HepG2 (cell line): Measurements from ENCODE around the gene SEC14L2. TPM values are rescaled to one million over a fixed set of nuclear protein-coding genes. Genes with fewer than 3 reads are reported as not detected.

ENCODE experiments used
- ATF7 ChIP-seq, 2 experiments: fragments of 450-650 bp in 1 of 2; sonication (generic) in 1 of 2; formaldehyde crosslinking in 1 of 2; IDR thresholded peaks; 2 replicates each; pipeline versions ENCODE4 v1.4.0 to v1.6.1; 2016 to 2020; ENCODE audit warnings: antibody characterized with exemption in 1 of 2, mild to moderate bottlenecking in 1 of 2, missing genetic modification reagents in 1 of 2
- CERS6 ChIP-seq: sonication (generic); formaldehyde crosslinking; IDR thresholded peaks from 2 replicates; pipeline ENCODE4 v1.5.0; 2020; ENCODE audit warnings: missing genetic modification reagents
- GPBP1L1 ChIP-seq: sonication (generic); formaldehyde crosslinking; IDR thresholded peaks from 2 replicates; pipeline ENCODE4 v1.5.0; 2020; ENCODE audit warnings: mild to moderate bottlenecking, missing genetic modification reagents
- HOXD1 ChIP-seq: sonication (generic); formaldehyde crosslinking; IDR thresholded peaks from 2 replicates; pipeline ENCODE4 v1.5.0; 2020; ENCODE audit warnings: missing genetic modification reagents
- MAFK ChIP-seq, 2 experiments: IDR thresholded peaks in 1 of 2; conservative IDR thresholded peaks in 1 of 2; 2 replicates each; pipeline ENCODE4 v1.6.1; 2011; ENCODE audit warnings: improper control_type of control experiment in 2 of 2, low read length in 2 of 2
- MED8 ChIP-seq: sonication (generic); formaldehyde crosslinking; IDR thresholded peaks from 2 replicates; pipeline ENCODE4 v1.8.1; 2023; ENCODE audit warnings: mild to moderate bottlenecking, missing genetic modification reagents; ENCODE audit not compliant: insufficient replicate concordance
- MEIS1 ChIP-seq: sonication (generic); formaldehyde crosslinking; IDR thresholded peaks from 2 replicates; pipeline ENCODE4 v1.9.0; 2021; ENCODE audit warnings: mild to moderate bottlenecking, missing genetic modification reagents, moderate library complexity, borderline replicate concordance
- MTF2 ChIP-seq: sonication (generic); formaldehyde crosslinking; IDR thresholded peaks from 2 replicates; pipeline ENCODE4 v1.5.0; 2020; ENCODE audit warnings: missing genetic modification reagents, borderline replicate concordance
- NBN ChIP-seq: fragments of 450-650 bp; conservative IDR thresholded peaks from 2 replicates; pipeline ENCODE4 v1.6.1; 2017
- NFIB ChIP-seq: sonication (generic); formaldehyde crosslinking; IDR thresholded peaks from 2 replicates; pipeline ENCODE4 v1.9.0; 2021; ENCODE audit warnings: missing genetic modification reagents, mild to moderate bottlenecking, borderline replicate concordance
- NR2F6 ChIP-seq, 2 experiments: IDR thresholded peaks; 2 replicates each; pipeline ENCODE4 v1.6.1; 2016; ENCODE audit warnings: antibody characterized with exemption in 1 of 2, mild to moderate bottlenecking in 1 of 2
- PCBP1 ChIP-seq: fragments of 200-400 bp; formaldehyde crosslinking; IDR thresholded peaks from 2 replicates; pipeline ENCODE4 v1.6.1; 2017; ENCODE audit warnings: mild to moderate bottlenecking, low read depth, low read length, borderline replicate concordance
- PCBP2 ChIP-seq: fragments of 200-400 bp; formaldehyde crosslinking; optimal IDR thresholded peaks from 2 replicates; pipeline ENCODE3; 2018; ENCODE audit warnings: low read length, low read depth; ENCODE audit not compliant: poor library complexity, severe bottlenecking
- POLR2A ChIP-seq, 2 experiments: IDR thresholded peaks; 2 replicates each; pipeline ENCODE4 v1.6.1; 2011; ENCODE audit warnings: low read depth in 2 of 2, low read length in 2 of 2, mild to moderate bottlenecking in 1 of 2, moderate library complexity in 1 of 2; ENCODE audit not compliant: insufficient read depth in 1 of 2
- REL ChIP-seq: sonication (generic); formaldehyde crosslinking; conservative IDR thresholded peaks from 2 replicates; pipeline ENCODE4 v1.8.0; 2022; ENCODE audit warnings: mild to moderate bottlenecking, missing genetic modification reagents, moderate library complexity
- RFX3 ChIP-seq: IDR thresholded peaks from 2 replicates; pipeline ENCODE4 v1.6.1; 2016; ENCODE audit warnings: missing biosample characterization, missing genetic modification reagents
- SP1 ChIP-seq, 2 experiments: fragments of 450-650 bp in 1 of 2; sonication (generic) in 1 of 2; formaldehyde crosslinking in 1 of 2; IDR thresholded peaks; 2 replicates each; pipeline versions ENCODE4 v1.4.0 to v1.6.1; 2016 to 2020; ENCODE audit warnings: missing genetic modification reagents in 1 of 2
- SP140L ChIP-seq: sonication (generic); formaldehyde crosslinking; IDR thresholded peaks from 2 replicates; pipeline ENCODE4 v1.4.0; 2020; ENCODE audit warnings: missing genetic modification reagents, borderline replicate concordance
- ZNF563 ChIP-seq: sonication (generic); formaldehyde crosslinking; IDR thresholded peaks from 2 replicates; pipeline ENCODE4 v1.8.0; 2022; ENCODE audit warnings: mild to moderate bottlenecking, moderate library complexity, missing genetic modification reagents
- ZNF674 ChIP-seq: sonication (generic); formaldehyde crosslinking; IDR thresholded peaks from 2 replicates; pipeline ENCODE4 v1.5.0; 2020; ENCODE audit warnings: low read depth, mild to moderate bottlenecking, missing genetic modification reagents
- ZNF703 ChIP-seq: sonication (generic); formaldehyde crosslinking; IDR thresholded peaks from 2 replicates; pipeline ENCODE4 v1.5.1; 2020; ENCODE audit warnings: missing genetic modification reagents, mild to moderate bottlenecking, moderate library complexity, borderline replicate concordance
- ZUFSP ChIP-seq: sonication (generic); formaldehyde crosslinking; IDR thresholded peaks from 2 replicates; pipeline ENCODE4 v1.9.0; 2021; ENCODE audit warnings: missing genetic modification reagents, mild to moderate bottlenecking, borderline replicate concordance
- polyA plus RNA-seq, 8 experiments: library from polyadenylated mRNA; depleted of rRNA in 3 of 8; stranded (reverse) in 7 of 8; unstranded in 1 of 8; fragments of >200 nt; fragmentation: Illumina TruSeq in 4 of 8; extraction: Trizol in 4 of 8; gene quantifications; 2 replicates each; pipeline versions ENCODE4 v1.2.1 to v1.2.3, GENCODE V29; 2011 to 2016; ENCODE audit warnings: low read depth in 4 of 8, missing spikeins in 1 of 8, mixed read lengths in 1 of 8; ENCODE audit not compliant: insufficient read depth in 1 of 8
- total RNA-seq, 5 experiments: library from RNA; depleted of rRNA; stranded (reverse); fragments of >200 nt; fragmentation: Illumina TruSeq; extraction: Trizol; gene quantifications; 2 replicates each; pipeline ENCODE4 v1.2.3, GENCODE V29; 2016; ENCODE audit warnings: low read depth in 1 of 5
- TF ChIP-seq, protein P1 (sequence below): sonication (generic); formaldehyde crosslinking; IDR thresholded peaks from 2 replicates; pipeline ENCODE4 v1.4.0; 2020; ENCODE audit warnings: missing genetic modification reagents

The SEC14L2 gene
- total and polyA plus RNA-seq, 2 of the 13 experiments (the other 11 are each of a cell fraction or from before 2014, with no cell fraction given): 4.1 to 5.1 TPM

DNA sequence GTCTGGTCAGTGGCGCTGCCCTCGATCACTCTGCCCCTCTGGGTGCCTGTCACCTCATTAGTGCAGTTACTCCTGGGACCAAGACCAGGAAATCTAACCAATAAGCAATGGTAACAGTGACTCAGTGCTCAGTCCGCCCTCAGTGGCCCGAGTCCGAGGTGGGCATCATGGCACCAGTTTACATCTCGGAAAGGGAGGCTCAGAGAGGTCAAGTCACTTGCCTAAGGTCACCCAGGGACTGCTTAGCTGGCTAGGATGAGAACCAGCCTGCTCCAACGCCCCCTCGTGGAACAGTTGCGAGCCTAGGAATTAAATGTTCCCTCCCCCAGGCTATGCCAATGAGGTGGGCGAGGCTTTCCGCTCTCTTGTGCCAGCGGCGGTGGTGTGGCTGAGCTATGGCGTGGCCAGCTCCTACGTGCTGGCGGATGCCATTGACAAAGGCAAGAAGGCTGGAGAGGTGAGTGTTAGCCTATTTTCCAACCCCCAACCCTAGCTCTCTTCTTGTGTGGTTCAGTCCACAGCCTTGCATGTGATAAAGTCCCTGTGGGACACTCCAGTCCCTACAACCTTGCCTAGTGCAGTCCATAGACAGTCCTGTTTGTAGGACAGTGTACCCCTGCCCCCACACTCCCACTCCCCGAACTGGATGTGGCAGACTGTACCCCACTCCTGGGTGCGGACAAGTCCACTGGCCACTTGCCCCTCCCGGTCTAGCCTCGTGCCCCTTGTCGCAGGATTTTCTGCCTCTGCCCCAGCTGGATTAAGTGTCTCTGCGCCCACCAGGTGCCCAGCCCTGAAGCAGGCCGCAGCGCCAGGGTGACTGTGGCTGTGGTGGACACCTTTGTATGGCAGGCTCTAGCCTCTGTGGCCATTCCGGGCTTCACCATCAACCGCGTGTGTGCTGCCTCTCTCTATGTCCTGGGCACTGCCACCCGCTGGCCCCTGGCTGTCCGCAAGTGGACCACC lies 29.9 kb downstream of the SEC14L2 start (continued):
- TF ChIP-seq HOXD1 (no peak), POLR2A (IDR thresholded peaks at IDR 0.05; ENCODE audit: insufficient read depth in 1 of 2, low read depth in 2 of 2, low read length in 2 of 2) (no peak), GPBP1L1 (CRISPR knock-in tag) (no peak), ZNF563 (no peak), ZUFSP (CRISPR knock-in tag) (no peak), REL (no peak), ZNF703 (CRISPR knock-in tag) (no peak), PCBP2 (no peak), NBN (no peak), CERS6 (CRISPR knock-in tag) (no peak), ZNF674 (CRISPR knock-in tag) (no peak), MEIS1 (CRISPR knock-in tag) (no peak), SP1 (IDR thresholded peaks at IDR 0.05) (no peak), SP1 (CRISPR knock-in tag; IDR thresholded peaks at IDR 0.05) (no peak), SP140L (no peak), RFX3 (CRISPR knock-in tag) (no peak), NR2F6 (IDR thresholded peaks at IDR 0.05) (peak; percentile 34; the same call in 1 of the 2 replicates), NR2F6 (CRISPR knock-in tag; IDR thresholded peaks at IDR 0.05) (peak; percentile 47; the same call in 1 of the 2 replicates), MAFK (conservative IDR thresholded peaks at IDR 0.05 in 1 of 2, IDR thresholded peaks at IDR 0.05 in 1 of 2; ENCODE audit: low read length in 2 of 2) (no peak), PCBP1 (no peak), ATF7 (IDR thresholded peaks at IDR 0.05) (no peak), ATF7 (CRISPR knock-in tag; IDR thresholded peaks at IDR 0.05) (no peak), NFIB (no peak), MTF2 (CRISPR knock-in tag) (no peak), MED8 (CRISPR knock-in tag) (no peak)
- TF ChIP-seq, protein P1, sequence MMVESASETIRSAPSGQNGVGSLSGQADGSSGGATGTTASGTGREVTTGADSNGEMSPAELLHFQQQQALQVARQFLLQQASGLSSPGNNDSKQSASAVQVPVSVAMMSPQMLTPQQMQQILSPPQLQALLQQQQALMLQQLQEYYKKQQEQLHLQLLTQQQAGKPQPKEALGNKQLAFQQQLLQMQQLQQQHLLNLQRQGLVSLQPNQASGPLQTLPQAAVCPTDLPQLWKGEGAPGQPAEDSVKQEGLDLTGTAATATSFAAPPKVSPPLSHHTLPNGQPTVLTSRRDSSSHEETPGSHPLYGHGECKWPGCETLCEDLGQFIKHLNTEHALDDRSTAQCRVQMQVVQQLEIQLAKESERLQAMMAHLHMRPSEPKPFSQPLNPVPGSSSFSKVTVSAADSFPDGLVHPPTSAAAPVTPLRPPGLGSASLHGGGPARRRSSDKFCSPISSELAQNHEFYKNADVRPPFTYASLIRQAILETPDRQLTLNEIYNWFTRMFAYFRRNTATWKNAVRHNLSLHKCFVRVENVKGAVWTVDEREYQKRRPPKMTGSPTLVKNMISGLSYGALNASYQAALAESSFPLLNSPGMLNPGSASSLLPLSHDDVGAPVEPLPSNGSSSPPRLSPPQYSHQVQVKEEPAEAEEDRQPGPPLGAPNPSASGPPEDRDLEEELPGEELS (CRISPR knock-in tag): no peak
